HEK293 (cell line): ENCODE results near the gene CRIM1.

Experiments used
- FEZF1 ChIP-seq: fragments of 450-650 bp; formaldehyde crosslinking; IDR thresholded peaks from 2 replicates; pipeline ENCODE4 v1.5.1; 2016; ENCODE audit warnings: missing biosample characterization, missing genetic modification characterization
- GLI2 ChIP-seq: fragments of 450-650 bp; formaldehyde crosslinking; IDR thresholded peaks from 2 replicates; pipeline ENCODE4; 2017; ENCODE audit warnings: missing biosample characterization, missing genetic modification characterization, low read depth, borderline replicate concordance
- GLIS1 ChIP-seq: fragments of 450-650 bp; formaldehyde crosslinking; IDR thresholded peaks from 2 replicates; pipeline ENCODE4 v1.5.1; 2016; ENCODE audit warnings: missing biosample characterization, missing genetic modification characterization
- HOXD13 ChIP-seq: sonication (generic); formaldehyde crosslinking; IDR thresholded peaks from 2 replicates; pipeline ENCODE4 v1.8.0; 2022; ENCODE audit warnings: missing genetic modification reagents, borderline replicate concordance
- IKZF3 ChIP-seq: fragments of 450-650 bp; IDR thresholded peaks from 2 replicates; pipeline ENCODE4 v1.5.0; 2018; ENCODE audit warnings: missing biosample characterization, mild to moderate bottlenecking, missing genetic modification characterization, moderate library complexity
- KLF10 ChIP-seq: fragments of 450-650 bp; IDR thresholded peaks from 2 replicates; pipeline ENCODE4 v1.5.1; 2018; ENCODE audit warnings: missing biosample characterization, mild to moderate bottlenecking, missing genetic modification characterization
- KLF8 ChIP-seq: fragments of 450-650 bp; formaldehyde crosslinking; IDR thresholded peaks from 2 replicates; pipeline ENCODE4 v1.5.1; 2016; ENCODE audit warnings: missing biosample characterization, missing genetic modification characterization
- PRDM4 ChIP-seq: fragments of 450-650 bp; formaldehyde crosslinking; IDR thresholded peaks from 2 replicates; pipeline ENCODE4 v1.5.1; 2017; ENCODE audit warnings: missing biosample characterization, missing genetic modification characterization
- SP2 ChIP-seq: fragments of 450-650 bp; formaldehyde crosslinking; IDR thresholded peaks from 2 replicates; pipeline ENCODE4 v1.5.1; 2016; ENCODE audit warnings: missing biosample characterization, missing genetic modification characterization
- SP3 ChIP-seq: fragments of 450-650 bp; formaldehyde crosslinking; IDR thresholded peaks from 2 replicates; pipeline ENCODE4 v1.5.1; 2016; ENCODE audit warnings: missing biosample characterization, missing genetic modification characterization
- YY2 ChIP-seq: fragments of 450-650 bp; formaldehyde crosslinking; IDR thresholded peaks from 2 replicates; pipeline ENCODE4 v1.5.1; 2016; ENCODE audit warnings: missing biosample characterization, missing genetic modification characterization
- ZIC2 ChIP-seq: fragments of 450-650 bp; formaldehyde crosslinking; IDR thresholded peaks from 2 replicates; pipeline ENCODE4 v1.5.1; 2016; ENCODE audit warnings: missing biosample characterization, missing genetic modification characterization
- ZNF148 ChIP-seq: fragments of 450-650 bp; formaldehyde crosslinking; IDR thresholded peaks from 2 replicates; pipeline ENCODE4 v1.5.0; 2017; ENCODE audit warnings: missing biosample characterization, missing genetic modification characterization, borderline replicate concordance
- ZNF18 ChIP-seq: fragments of 450-650 bp; formaldehyde crosslinking; IDR thresholded peaks from 2 replicates; pipeline ENCODE4 v1.5.1; 2016; ENCODE audit warnings: missing biosample characterization, missing genetic modification characterization
- ZNF2 ChIP-seq: fragments of 450-650 bp; formaldehyde crosslinking; IDR thresholded peaks from 2 replicates; pipeline ENCODE4 v1.5.1; 2016; ENCODE audit warnings: missing biosample characterization, missing genetic modification characterization
- ZNF24 ChIP-seq: fragments of 450-650 bp; formaldehyde crosslinking; IDR thresholded peaks from 2 replicates; pipeline ENCODE4 v1.5.1; 2016; ENCODE audit warnings: missing biosample characterization, missing genetic modification characterization
- ZNF394 ChIP-seq: fragments of 450-650 bp; formaldehyde crosslinking; IDR thresholded peaks from 2 replicates; pipeline ENCODE4 v1.5.1; 2016; ENCODE audit warnings: missing biosample characterization, missing genetic modification characterization, mild to moderate bottlenecking, moderate library complexity, borderline replicate concordance
- ZNF501 ChIP-seq: fragments of 450-650 bp; formaldehyde crosslinking; IDR thresholded peaks from 2 replicates; pipeline ENCODE4 v1.5.1; 2016; ENCODE audit warnings: missing biosample characterization, missing genetic modification characterization
- ZNF560 ChIP-seq: fragments of 450-650 bp; formaldehyde crosslinking; IDR thresholded peaks from 2 replicates; pipeline ENCODE4 v1.5.1; 2017; ENCODE audit warnings: missing biosample characterization, missing genetic modification characterization, borderline replicate concordance
- ZNF600 ChIP-seq: fragments of 450-650 bp; formaldehyde crosslinking; IDR thresholded peaks from 2 replicates; pipeline ENCODE4 v1.5.1; 2016; ENCODE audit warnings: missing biosample characterization, missing genetic modification characterization
- ZNF777 ChIP-seq: fragments of 450-650 bp; formaldehyde crosslinking; IDR thresholded peaks from 2 replicates; pipeline ENCODE4 v1.5.1; 2017; ENCODE audit warnings: missing biosample characterization, missing genetic modification characterization, borderline replicate concordance
- ZNF843 ChIP-seq: fragments of 450-650 bp; formaldehyde crosslinking; IDR thresholded peaks from 2 replicates; pipeline ENCODE4 v1.5.1; 2016; ENCODE audit warnings: missing biosample characterization, missing genetic modification characterization
- ZXDB ChIP-seq: fragments of 450-650 bp; formaldehyde crosslinking; IDR thresholded peaks from 2 replicates; pipeline ENCODE4 v1.5.1; 2016; ENCODE audit warnings: missing biosample characterization, missing genetic modification characterization
- TF ChIP-seq, protein P1 (sequence below): fragments of 450-650 bp; formaldehyde crosslinking; IDR thresholded peaks from 2 replicates; pipeline ENCODE4 v1.5.1; 2016; ENCODE audit warnings: missing biosample characterization, missing genetic modification characterization
- TF ChIP-seq, protein P2 (sequence below): fragments of 450-650 bp; formaldehyde crosslinking; IDR thresholded peaks from 2 replicates; pipeline ENCODE4 v1.5.1; 2016; ENCODE audit warnings: missing biosample characterization, missing genetic modification characterization
- TF ChIP-seq, protein P3 (sequence below): fragments of 450-650 bp; formaldehyde crosslinking; IDR thresholded peaks from 2 replicates; pipeline ENCODE4 v1.5.1; 2016; ENCODE audit warnings: missing biosample characterization, missing genetic modification characterization

Gene CRIM1

DNA sequence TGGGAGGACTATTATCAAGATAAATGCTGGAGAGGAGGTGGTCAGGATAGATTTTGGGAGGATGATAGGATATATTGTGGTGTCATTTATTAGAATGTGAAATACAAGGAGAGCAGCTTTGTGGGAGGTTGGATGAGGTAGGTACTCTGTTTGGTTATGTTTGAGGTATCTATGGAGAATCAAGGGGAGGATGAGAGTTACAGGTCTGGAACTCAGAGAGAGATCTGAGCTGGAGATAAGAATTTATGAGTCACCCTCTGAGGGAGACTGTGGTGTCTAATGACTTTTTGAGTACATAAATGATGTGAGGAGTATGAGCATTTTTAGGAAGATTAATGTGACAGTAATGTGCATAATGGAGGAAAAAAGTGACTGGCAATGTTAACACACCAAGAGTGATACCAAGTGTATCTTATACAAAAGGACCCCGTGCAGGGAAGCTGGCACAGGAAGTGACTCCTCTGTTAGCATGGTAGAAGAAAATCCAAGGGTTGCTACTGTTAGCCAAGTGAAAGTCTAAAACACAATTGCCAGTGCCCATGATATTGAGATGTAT lies 48.2 kb downstream of the CRIM1 start (continued):
- TF ChIP-seq, protein P1, sequence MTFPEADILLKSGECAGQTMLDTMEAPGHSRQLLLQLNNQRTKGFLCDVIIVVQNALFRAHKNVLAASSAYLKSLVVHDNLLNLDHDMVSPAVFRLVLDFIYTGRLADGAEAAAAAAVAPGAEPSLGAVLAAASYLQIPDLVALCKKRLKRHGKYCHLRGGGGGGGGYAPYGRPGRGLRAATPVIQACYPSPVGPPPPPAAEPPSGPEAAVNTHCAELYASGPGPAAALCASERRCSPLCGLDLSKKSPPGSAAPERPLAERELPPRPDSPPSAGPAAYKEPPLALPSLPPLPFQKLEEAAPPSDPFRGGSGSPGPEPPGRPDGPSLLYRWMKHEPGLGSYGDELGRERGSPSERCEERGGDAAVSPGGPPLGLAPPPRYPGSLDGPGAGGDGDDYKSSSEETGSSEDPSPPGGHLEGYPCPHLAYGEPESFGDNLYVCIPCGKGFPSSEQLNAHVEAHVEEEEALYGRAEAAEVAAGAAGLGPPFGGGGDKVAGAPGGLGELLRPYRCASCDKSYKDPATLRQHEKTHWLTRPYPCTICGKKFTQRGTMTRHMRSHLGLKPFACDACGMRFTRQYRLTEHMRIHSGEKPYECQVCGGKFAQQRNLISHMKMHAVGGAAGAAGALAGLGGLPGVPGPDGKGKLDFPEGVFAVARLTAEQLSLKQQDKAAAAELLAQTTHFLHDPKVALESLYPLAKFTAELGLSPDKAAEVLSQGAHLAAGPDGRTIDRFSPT = peak; percentile 86
- TF ChIP-seq, protein P2, sequence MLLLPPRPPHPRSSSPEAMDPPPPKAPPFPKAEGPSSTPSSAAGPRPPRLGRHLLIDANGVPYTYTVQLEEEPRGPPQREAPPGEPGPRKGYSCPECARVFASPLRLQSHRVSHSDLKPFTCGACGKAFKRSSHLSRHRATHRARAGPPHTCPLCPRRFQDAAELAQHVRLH (tag by site-specific recombination) = peak; percentile 61; the same call in 1 of the 2 replicates
- 0 out of 2 replicates have a peak, but pooled peaks have one; percentile 23 for TF ChIP-seq IKZF3
- peak; percentile 96 for TF ChIP-seq GLIS1 (tag by site-specific recombination)
- TF ChIP-seq, protein P3, sequence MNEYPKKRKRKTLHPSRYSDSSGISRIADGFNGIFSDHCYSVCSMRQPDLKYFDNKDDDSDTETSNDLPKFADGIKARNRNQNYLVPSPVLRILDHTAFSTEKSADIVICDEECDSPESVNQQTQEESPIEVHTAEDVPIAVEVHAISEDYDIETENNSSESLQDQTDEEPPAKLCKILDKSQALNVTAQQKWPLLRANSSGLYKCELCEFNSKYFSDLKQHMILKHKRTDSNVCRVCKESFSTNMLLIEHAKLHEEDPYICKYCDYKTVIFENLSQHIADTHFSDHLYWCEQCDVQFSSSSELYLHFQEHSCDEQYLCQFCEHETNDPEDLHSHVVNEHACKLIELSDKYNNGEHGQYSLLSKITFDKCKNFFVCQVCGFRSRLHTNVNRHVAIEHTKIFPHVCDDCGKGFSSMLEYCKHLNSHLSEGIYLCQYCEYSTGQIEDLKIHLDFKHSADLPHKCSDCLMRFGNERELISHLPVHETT (tag by site-specific recombination) = peak; percentile 85
- peak; percentile 72 for TF ChIP-seq ZNF600
- peak; percentile 39; the same call in 1 of the 2 replicates for TF ChIP-seq GLI2 (tag by site-specific recombination)
- peak; percentile 32; the same call in 1 of the 2 replicates for TF ChIP-seq SP3 (tag by site-specific recombination)
- no peak for TF ChIP-seq ZNF777 (tag by site-specific recombination)
- peak; percentile 54; the same call in 1 of the 2 replicates for TF ChIP-seq ZNF2 (tag by site-specific recombination)
- TF ChIP-seq ZIC2 (tag by site-specific recombination) = peak; percentile 70
- peak; percentile 65; the same call in 1 of the 2 replicates for TF ChIP-seq ZNF501
- TF ChIP-seq ZNF24 (tag by site-specific recombination) = peak; percentile 64; the same call in 1 of the 2 replicates
- peak; percentile 83 for TF ChIP-seq FEZF1
- peak; percentile 70; the same call in 1 of the 2 replicates for TF ChIP-seq ZNF394
- TF ChIP-seq HOXD13 (CRISPR knock-in tag) = 0 out of 2 replicates have a peak, but pooled peaks have one; percentile 33
- no peak for TF ChIP-seq ZNF560 (tag by site-specific recombination)
- 0 out of 2 replicates have a peak, but pooled peaks have one; percentile 24 for TF ChIP-seq YY2 (tag by site-specific recombination)
- 0 out of 2 replicates have a peak, but pooled peaks have one; percentile 20 for TF ChIP-seq ZNF18 (tag by site-specific recombination)
- TF ChIP-seq ZXDB (tag by site-specific recombination) = peak; percentile 44; the same call in 1 of the 2 replicates
- TF ChIP-seq ZNF843 (tag by site-specific recombination) = peak; percentile 82
- 0 out of 2 replicates have a peak, but pooled peaks have one; percentile 53 for TF ChIP-seq ZNF148 (tag by site-specific recombination)
- TF ChIP-seq PRDM4 (tag by site-specific recombination) = peak; percentile 43
- 0 out of 2 replicates have a peak, but pooled peaks have one; percentile 32 for TF ChIP-seq KLF10
- 0 out of 2 replicates have a peak, but pooled peaks have one; percentile 7 for TF ChIP-seq SP2
- TF ChIP-seq KLF8 = peak; percentile 84
